Fibroblast of peridontal ligament (primary cell): ENCODE results near the gene POLR1A.
A peak's percentile ranks its signal among the peaks of the same experiment; 100 is the strongest.

Experiments
- DNase-seq: peaks from one replicate; pipeline ENCODE4 v3.0.0-alpha.2; 2010; ENCODE audit errors: extremely low read depth

Gene POLR1A

GRCh38 chr2:86023366-86023712, 82.3 kb downstream of the POLR1A start:
- DNase-seq = no peak

- no peak for DNase-seq
These were observed 82.9 kb downstream of the POLR1A start for GRCh38 chr2:86022661-86023365.

- DNase-seq = no peak
These were observed 84.0 kb downstream of the POLR1A start for GRCh38 chr2:86021396-86022378.

DNA sequence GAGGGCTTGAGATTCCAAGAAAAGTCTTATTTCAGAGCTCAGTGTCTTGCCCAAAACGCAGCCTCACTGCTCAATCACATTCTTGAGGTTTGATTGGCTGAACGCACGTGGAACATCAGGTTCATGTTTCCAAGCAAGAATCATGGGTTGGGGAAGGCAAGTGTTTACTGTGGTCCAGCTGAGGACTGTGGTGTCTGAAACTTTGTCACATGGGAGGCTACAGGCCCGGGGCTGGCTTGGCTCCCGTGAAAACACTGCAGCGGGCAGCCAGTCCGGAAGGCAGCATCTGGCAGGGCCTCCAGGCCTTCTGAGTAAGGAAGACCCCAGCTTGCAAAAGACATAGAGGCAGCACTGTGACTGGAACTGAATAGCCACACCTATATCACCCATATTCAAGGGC, 84.7 kb downstream of the POLR1A start:
- DNase-seq = peak; percentile 73

DNA sequence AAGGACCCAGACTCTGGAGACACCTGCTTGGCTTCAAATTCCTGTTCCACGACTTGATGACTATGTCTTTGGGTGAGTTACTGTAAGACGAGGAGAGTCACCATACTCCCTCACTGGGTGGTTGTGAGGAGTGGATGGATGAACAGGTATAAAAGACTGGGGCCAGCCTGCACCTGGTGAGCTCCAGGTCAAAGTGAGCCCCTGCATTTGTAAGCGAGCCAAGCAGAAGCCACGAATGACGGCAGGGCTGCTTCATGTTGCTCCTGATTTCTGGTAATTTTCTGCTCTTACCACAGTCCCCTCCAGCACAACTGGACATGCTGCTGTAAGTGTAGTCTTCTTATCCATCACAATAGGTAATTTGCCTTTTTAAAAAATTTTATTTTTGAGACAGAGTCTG, 86.6 kb downstream of the POLR1A start:
- DNase-seq = no peak

- no peak for DNase-seq
These were observed 87.5 kb downstream of the POLR1A start for GRCh38 chr2:86017901-86018896.

DNA sequence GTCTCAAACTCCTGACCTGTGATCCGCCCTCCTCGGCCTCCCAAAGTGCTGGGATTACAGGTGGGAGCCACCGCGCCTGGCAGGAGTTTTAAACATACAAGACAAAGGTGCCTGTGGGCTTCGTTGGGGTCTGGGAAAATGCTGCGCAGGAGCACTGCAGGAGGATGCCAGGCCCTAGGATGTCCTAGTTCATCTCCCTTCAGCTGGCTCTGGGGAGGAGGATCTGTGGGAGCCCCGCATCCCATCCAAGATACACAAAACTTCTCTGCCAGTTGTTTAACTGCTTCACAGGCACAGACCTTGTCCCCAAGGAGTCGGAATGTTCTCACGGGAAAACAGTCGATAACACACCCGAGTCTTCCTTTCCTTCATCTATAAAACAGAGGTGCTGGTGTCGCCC, 89.1 kb downstream of the POLR1A start:
- no peak for DNase-seq

GRCh38 chr2:86015699-86016098, 90.0 kb downstream of the POLR1A start:
- no peak for DNase-seq

DNA sequence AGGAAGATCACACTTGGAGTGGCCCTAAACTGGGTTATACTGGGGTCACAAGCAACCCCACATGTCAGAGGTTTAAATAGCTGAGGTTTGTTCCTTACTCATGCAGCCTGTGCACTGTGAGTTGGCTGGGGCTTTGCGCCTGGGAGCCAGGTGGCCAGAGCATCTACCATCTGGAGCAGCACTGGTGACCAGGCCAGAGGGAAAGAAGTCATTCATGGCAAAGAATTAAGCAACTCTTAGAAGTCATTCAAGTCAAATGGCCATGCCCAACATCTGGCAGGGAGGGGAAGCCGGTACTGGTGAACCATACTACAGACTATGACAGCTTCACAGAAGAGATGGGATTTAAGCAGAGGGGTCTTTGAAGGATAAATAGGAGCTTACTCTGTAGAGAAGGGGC, 90.7 kb downstream of the POLR1A start:
- DNase-seq = no peak

GRCh38 chr2:86014493-86014892, 91.2 kb downstream of the POLR1A start:
- DNase-seq = no peak

DNA sequence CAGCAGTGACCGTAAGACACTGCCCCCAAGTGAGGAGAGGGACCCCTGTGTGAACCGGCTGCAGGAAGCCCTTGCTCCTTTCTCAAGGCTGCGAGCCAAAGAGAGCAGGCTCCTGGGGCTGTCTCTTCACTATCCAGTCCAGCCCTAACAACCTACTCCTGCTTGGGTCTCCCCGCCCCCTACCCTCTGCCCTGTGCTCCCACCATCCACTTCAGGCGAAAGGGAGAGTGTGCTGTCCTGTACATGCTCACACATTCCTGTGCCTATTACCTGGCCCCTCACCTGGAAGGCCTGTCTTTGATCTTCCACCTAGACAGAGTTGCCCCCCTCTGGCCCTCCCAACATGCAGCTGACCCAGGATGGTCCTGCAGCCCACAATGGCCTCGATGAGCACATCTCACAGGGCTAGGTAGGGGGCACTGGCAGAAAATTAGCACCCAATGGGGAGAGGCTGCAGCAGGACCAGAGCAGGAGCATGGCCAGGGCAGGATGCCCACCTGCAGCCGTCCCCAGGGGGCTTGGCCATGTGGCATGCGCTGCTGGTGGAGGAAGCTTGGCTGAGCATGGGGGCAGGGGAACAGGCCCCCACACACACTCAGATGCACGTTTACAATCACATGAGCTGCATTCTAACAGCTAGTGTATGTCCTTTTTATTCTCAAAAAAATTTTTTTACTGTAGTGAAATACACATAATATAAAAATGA, 93.5 kb downstream of the POLR1A start:
- DNase-seq = no peak

- DNase-seq = no peak
These were observed 94.2 kb downstream of the POLR1A start for GRCh38 chr2:86011449-86011941.

- no peak for DNase-seq
These were observed 95.6 kb downstream of the POLR1A start for GRCh38 chr2:86010083-86010482.

DNA sequence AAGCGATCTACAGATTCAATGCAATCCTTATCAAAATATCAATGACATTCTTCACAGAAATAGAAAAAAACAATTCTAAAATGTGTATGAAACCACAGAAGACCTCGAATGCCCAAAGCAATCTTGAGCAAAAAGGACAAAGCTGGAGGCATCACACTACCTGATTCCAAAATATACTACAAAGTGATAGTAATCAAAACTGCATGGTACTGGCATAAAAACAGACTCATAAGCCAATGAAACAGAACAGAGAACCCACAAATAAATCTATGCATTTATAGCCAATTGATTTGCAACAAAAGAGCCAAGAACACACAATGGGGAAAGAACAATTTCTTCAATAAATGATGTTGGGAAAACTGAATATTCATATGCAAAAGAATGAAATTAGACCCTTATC, 99.2 kb downstream of the POLR1A start:
- DNase-seq = no peak

- no peak for DNase-seq
These were observed 101.7 kb downstream of the POLR1A start for GRCh38 chr2:86003967-86004366.

GRCh38 chr2:86003104-86003503, 102.6 kb downstream of the POLR1A start:
- DNase-seq = no peak

GRCh38 chr2:86002375-86002774, 103.3 kb downstream of the POLR1A start:
- no peak for DNase-seq

- no peak for DNase-seq
These were observed 104.4 kb downstream of the POLR1A start for GRCh38 chr2:86001326-86001725.

DNA sequence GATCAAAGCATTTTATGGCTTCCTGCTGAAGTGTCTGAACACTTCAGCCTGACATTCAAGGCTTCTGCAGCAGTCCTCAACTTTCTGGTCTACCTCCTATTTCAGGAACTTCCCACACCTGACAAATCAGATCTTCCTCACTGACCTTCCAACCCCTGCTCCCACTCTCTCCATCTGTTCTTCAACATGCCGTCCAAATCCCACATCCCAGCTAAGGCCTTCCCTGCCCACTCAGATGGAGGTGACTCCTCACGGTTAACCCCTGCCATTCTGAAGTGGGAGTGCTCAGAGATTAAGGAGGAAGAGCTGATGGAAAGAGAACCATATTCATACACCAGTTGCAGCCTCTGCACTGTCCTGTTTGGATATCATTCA, 104.8 kb downstream of the POLR1A start:
- no peak for DNase-seq

GRCh38 chr2:86000131-86000937, 105.4 kb downstream of the POLR1A start:
- DNase-seq = no peak
